ENCODE results near the gene TTC27.

Gene TTC27

DNA sequence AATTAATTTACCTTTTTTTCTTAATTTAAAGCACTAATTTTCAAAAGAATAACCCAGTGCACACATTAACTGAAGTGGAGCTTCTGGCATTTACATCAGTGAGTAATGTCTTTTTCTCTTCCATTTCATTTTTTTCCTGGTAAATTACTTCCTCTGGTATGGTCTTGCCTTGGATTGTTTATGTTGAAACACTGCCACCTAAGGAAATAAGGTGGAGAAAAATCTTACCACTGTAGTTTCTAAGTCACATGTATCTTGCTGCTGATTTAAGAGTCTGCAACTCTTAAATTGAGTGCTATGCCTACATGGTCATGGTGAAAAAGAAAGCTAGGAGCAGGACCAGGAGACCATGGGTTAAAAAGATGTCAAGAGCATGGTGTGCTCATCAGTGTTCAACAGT is 51.0 kb downstream of the TTC27 start:
- no peak overlapping the region for H3K4me3 ChIP-seq (ENCODE audit: low read depth, low read length)
- DNase-seq, result no peak
- no peaks in the 10 kb centered on the region for H3K9me3 ChIP-seq
- H3K36me3 ChIP-seq, result no peaks in the 10 kb centered on the region
- H3K27me3 ChIP-seq, result no peaks in the 10 kb centered on the region
- H3K4me1 ChIP-seq, result no peaks in the 10 kb centered on the region
- TF ChIP-seq, protein P1, sequence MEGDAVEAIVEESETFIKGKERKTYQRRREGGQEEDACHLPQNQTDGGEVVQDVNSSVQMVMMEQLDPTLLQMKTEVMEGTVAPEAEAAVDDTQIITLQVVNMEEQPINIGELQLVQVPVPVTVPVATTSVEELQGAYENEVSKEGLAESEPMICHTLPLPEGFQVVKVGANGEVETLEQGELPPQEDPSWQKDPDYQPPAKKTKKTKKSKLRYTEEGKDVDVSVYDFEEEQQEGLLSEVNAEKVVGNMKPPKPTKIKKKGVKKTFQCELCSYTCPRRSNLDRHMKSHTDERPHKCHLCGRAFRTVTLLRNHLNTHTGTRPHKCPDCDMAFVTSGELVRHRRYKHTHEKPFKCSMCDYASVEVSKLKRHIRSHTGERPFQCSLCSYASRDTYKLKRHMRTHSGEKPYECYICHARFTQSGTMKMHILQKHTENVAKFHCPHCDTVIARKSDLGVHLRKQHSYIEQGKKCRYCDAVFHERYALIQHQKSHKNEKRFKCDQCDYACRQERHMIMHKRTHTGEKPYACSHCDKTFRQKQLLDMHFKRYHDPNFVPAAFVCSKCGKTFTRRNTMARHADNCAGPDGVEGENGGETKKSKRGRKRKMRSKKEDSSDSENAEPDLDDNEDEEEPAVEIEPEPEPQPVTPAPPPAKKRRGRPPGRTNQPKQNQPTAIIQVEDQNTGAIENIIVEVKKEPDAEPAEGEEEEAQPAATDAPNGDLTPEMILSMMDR (IDR thresholded peaks at IDR 0.05; ENCODE audit: low read depth, low read length), result no peak

DNA sequence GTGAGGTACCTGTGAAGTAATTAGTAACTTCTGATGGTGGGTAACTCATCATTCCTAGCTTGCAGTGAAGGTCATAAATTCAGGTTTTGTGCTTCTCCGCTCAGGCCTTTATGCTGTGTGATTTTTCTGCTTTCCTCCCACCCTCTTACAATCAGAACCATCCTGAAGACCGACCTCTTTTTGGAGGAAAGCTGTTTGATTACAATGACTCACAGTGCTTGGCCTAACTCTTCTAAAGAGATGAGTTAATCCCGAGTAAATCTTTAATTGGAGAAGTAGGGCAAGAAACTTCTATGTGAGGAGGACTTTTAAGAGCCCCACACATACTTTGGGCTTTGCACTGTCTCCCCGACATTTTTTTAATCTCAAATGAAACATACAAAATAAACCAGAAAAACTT is 53.1 kb downstream of the TTC27 start:
- Histone ChIP-seq H3K27me3 (no peaks in the 10 kb centered on the region), H3K4me3 (ENCODE audit: low read depth, low read length) (no peak overlapping the region), H3K9me3 (no peaks in the 10 kb centered on the region), H3K36me3 (no peaks in the 10 kb centered on the region), H3K4me1 (no peaks in the 10 kb centered on the region)
- TF ChIP-seq, protein P1 (IDR thresholded peaks at IDR 0.05; ENCODE audit: low read depth, low read length), result no peak
- DNase-seq, result no peak

DNA sequence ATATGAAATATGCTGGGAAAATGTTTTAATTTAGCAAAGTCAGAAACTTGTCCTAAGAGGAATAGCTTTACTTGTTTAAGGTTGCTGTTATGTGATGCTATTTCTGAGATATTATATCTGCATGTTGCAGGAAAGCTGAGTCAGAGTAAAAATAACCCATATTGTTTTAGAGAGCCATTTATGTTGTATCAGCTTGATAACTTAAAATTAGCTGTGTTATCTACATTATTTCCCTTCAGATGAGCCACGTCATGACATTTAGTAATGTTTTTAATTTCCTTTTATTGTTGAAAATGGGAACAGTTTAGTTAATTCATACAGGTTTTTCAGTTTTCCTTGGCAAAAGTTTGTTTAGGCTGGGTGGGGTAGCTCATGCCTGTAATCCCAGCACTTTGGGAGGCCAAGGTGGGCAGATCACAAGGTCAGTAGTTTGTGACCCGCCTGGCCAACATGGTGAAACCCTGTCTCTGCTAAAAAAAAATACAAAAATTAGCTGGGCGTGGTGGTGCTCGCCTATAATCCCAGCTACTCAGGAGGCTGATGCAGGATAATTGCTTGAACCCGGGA is 55.8 kb downstream of the TTC27 start:
- Histone ChIP-seq H3K27me3 (no peaks in the 10 kb centered on the region), H3K4me3 (ENCODE audit: low read depth, low read length) (no peak overlapping the region), H3K4me1 (no peaks in the 10 kb centered on the region), H3K9me3 (no peaks in the 10 kb centered on the region), H3K36me3 (no peaks in the 10 kb centered on the region)
- TF ChIP-seq, protein P1 (IDR thresholded peaks at IDR 0.05; ENCODE audit: low read depth, low read length), result no peak
- DNase-seq, result no peak

DNA sequence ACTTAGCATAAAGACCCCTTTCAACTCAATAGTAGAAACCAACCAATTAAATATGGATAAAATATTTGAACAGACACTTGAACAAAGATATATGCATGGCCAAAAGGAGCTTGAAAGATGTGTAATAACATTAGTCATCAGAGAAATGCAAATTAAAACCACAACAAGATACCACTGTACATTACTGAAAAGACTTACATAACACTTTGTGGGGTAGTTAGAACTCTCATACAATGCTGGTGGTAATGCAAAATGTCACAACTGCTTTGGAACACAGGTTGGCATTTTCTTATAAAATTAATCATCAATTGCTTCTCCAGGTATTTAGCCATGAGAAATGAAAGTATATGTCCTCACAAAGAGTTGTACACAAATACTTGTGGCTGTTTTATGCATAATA is 60.7 kb downstream of the TTC27 start:
- H3K4me3 ChIP-seq (ENCODE audit: low read depth, low read length), result no peak overlapping the region
- TF ChIP-seq, protein P1 (IDR thresholded peaks at IDR 0.05; ENCODE audit: low read depth, low read length), result no peak
- H3K4me1 ChIP-seq, result no peaks in the 10 kb centered on the region
- no peaks in the 10 kb centered on the region for H3K9me3 ChIP-seq
- H3K36me3 ChIP-seq, result no peaks in the 10 kb centered on the region
- no peaks in the 10 kb centered on the region for H3K27me3 ChIP-seq
- no peak for DNase-seq

DNA sequence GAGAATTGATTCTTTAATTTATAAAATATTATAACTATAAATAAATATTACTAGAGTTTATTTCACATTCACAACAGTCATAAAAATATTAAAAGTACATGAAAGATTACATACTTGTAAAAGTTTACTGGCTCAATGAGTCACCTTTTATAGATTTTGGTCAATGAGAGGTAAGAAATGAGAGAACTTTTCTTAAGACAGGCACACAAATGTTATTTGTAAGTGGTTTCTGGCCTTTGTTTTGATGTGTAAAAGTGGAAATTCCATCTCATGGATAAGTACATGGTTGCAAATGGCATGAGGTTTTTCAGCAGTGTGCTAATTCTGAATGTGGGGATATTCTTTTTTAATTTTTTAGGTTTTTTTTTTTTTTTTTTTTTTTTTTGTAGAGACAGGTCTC is 63.8 kb downstream of the TTC27 start:
- Histone ChIP-seq H3K9me3 (no peaks in the 10 kb centered on the region), H3K4me1 (no peaks in the 10 kb centered on the region), H3K27me3 (no peaks in the 10 kb centered on the region), H3K36me3 (no peaks in the 10 kb centered on the region), H3K4me3 (ENCODE audit: low read depth, low read length) (no peak overlapping the region)
- TF ChIP-seq, protein P1 (IDR thresholded peaks at IDR 0.05; ENCODE audit: low read depth, low read length), result no peak
- DNase-seq, result no peak

DNA sequence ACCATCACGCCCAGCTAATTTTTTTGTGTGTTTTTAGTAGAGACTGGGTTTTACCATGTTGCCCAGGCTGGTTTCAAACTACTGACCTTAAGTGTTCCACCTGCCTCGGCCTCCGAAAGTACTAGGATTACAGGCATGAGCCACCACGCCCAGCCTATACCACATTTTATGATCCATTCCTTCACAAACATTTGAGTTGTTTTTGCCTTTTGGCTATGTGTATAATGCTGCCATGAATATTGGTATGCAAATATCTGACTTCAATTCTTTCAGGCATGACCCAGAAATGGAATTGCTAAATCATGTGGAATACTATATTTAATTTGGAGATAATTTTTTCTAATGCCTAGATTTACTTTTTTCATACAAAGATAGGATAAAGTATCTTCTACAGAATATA is 68.6 kb downstream of the TTC27 start:
- Histone ChIP-seq H3K27me3 (no peaks in the 10 kb centered on the region), H3K9me3 (no peaks in the 10 kb centered on the region), H3K4me3 (ENCODE audit: low read depth, low read length) (no peak overlapping the region), H3K36me3 (no peaks in the 10 kb centered on the region), H3K4me1 (no peaks in the 10 kb centered on the region)
- DNase-seq, result no peak
- TF ChIP-seq, protein P1 (IDR thresholded peaks at IDR 0.05; ENCODE audit: low read depth, low read length), result no peak

Measured in BE2C (cell line).